Natural killer cell (primary cell): ENCODE measurements around the gene TSC22D3. TPM values are rescaled to one million over a fixed set of nuclear protein-coding genes. Genes with fewer than 3 reads are reported as not detected.
"Not testable (repeated sequence)": the region's sequence is repeated elsewhere in the genome, so short reads cannot be mapped to it uniquely, and the experiment has no call there.

Experiments
- ATAC-seq, 3 donors: fragments of 150-1000 bp in 2 of 3; fragments of 200-7000 bp in 1 of 3; cut with Tn5 transposase; 1 replicate in 1 of 3; 2 replicates in 2 of 3; pipeline ENCODE4 v1.10.0; 2021; ENCODE audit warnings: mild to moderate bottlenecking in 2 of 3, moderate library complexity in 2 of 3
- DNase-seq, 2 donors: peaks; one replicate each; pipeline versions ENCODE4 v3.0.0 to v3.0.0-alpha.2; 2013 to 2021; ENCODE audit warnings: mixed read lengths in 1 of 2
- H3K27ac ChIP-seq: one replicate; pipeline ENCODE4 v1.5.1; 2013; ENCODE audit warnings: mild to moderate bottlenecking, low read length
- H3K27me3 ChIP-seq: one replicate; pipeline ENCODE4 v1.6.1; 2013; ENCODE audit warnings: low read length; ENCODE audit not compliant: control insufficient read depth, insufficient read depth
- H3K36me3 ChIP-seq: one replicate; pipeline ENCODE4 v1.6.1; 2013; ENCODE audit warnings: low read length; ENCODE audit not compliant: control insufficient read depth, insufficient read depth
- H3K4me1 ChIP-seq: one replicate; pipeline ENCODE4 v1.6.1; 2013; ENCODE audit warnings: low read length; ENCODE audit not compliant: control insufficient read depth, insufficient read depth
- H3K4me3 ChIP-seq: one replicate; pipeline ENCODE4 v1.5.1; 2013; ENCODE audit warnings: low read length
- H3K9me3 ChIP-seq: one replicate; pipeline ENCODE4 v1.6.1; 2013; ENCODE audit warnings: low read length; ENCODE audit not compliant: control insufficient read depth, insufficient read depth
- H3K27ac Mint-ChIP-seq, 2 donors: one replicate each; pipeline ENCODE4 v1.8.0; 2022; ENCODE audit warnings: mild to moderate bottlenecking in 2 of 2, mixed read lengths in 2 of 2, moderate library complexity in 1 of 2
- H3K27me3 Mint-ChIP-seq, 2 donors: one replicate each; pipeline ENCODE4 v1.8.0; 2022; ENCODE audit warnings: low read depth in 2 of 2, mixed read lengths in 2 of 2
- H3K36me3 Mint-ChIP-seq: one replicate; pipeline ENCODE4 v1.8.0; 2022; ENCODE audit warnings: mixed read lengths
- H3K4me1 Mint-ChIP-seq, 2 donors: one replicate each; pipeline ENCODE4 v1.8.0; 2022; ENCODE audit warnings: mixed read lengths in 2 of 2
- H3K4me3 Mint-ChIP-seq: one replicate; pipeline ENCODE4 v1.8.0; 2022; ENCODE audit warnings: mild to moderate bottlenecking, moderate library complexity, mixed read lengths
- H3K9me3 Mint-ChIP-seq, 2 donors: one replicate each; pipeline ENCODE4 v1.8.0; 2022; ENCODE audit warnings: mixed read lengths in 2 of 2
- WGBS: methylation state at CpG from one replicate; pipeline ENCODE4 v1.1.7; 2013; ENCODE audit warnings: missing lambda C conversion rate; ENCODE audit not compliant: insufficient coverage; 5-methylcytosine and 5-hydroxymethylcytosine counted together
- intact Hi-C: fragments of 100-400 bp; cut with micrococcal nuclease; formaldehyde crosslinking; loops from one replicate; pipeline ENCODE4 v1.14.2; 2022
- total RNA-seq, 4 donors: library from RNA; stranded (reverse); fragments of 120-200 nt in 1 of 4; gene quantifications; one replicate each; pipeline versions ENCODE4 v1.2.3 to v1.2.4, GENCODE V29; 2013 to 2022
- TF ChIP-seq, protein P1 (sequence below): fragments of 200-600 bp; IDR thresholded peaks from one replicate; pipeline ENCODE4 v1.8.0; 2022; ENCODE audit warnings: antibody characterized with exemption

The TSC22D3 gene
- total RNA-seq, 3 donors from 2014 or later (not counting 1 experiment from before 2014, with no cell fraction given): 895 to 1,800 (median 1,053) TPM

DNA sequence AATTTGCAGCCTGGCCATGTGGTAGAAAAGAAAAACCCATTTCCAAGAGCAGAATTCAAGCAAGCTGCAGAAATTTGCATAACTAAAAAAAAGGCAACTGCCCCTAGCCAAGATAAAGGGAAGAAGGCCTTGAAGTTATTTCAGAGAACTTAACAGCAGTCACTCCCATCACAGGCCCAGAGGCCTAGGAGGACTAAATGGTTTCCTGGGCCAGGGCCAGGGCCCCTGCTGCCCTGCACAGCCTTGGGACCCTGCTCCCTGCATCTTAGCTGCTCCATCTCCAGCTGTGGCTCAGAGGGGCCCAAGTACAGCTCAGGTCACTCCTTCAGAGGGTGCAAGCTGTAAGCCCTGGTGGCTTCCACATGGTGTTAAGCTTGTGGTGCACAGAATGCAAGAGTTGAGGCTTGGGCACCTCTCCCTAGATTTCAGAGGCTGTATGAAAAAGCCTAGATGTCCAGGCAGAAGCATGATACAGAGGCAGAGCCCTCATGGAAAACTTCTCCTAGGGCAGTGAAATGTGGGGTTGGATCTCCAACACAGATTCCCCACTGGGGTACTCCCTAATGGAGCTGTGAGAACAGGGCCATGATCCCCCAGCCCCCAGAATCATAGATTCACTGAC is 43.4 kb upstream of the TSC22D3 start:
- ATAC-seq (no peak), DNase-seq (no peak)
- H3K4me3 ChIP-seq: no peak overlapping the region
- Mint-ChIP-seq H3K9me3 (no peaks in the 10 kb centered on the region), H3K36me3 (no peaks in the 10 kb centered on the region), H3K4me1 (no peaks in the 10 kb centered on the region), H3K4me3 (no peak overlapping the region), H3K27ac (no peak overlapping the region), H3K27me3 (peaks cover 4 to 8% of the 10 kb centered on the region in 2 donors)
- no peak overlapping the region for H3K27ac ChIP-seq
- no peaks in the 10 kb centered on the region for H3K27me3 ChIP-seq
- intact Hi-C loops: no loop called here
- peaks cover 7% of the 10 kb centered on the region for H3K9me3 ChIP-seq
- TF ChIP-seq, protein P1, sequence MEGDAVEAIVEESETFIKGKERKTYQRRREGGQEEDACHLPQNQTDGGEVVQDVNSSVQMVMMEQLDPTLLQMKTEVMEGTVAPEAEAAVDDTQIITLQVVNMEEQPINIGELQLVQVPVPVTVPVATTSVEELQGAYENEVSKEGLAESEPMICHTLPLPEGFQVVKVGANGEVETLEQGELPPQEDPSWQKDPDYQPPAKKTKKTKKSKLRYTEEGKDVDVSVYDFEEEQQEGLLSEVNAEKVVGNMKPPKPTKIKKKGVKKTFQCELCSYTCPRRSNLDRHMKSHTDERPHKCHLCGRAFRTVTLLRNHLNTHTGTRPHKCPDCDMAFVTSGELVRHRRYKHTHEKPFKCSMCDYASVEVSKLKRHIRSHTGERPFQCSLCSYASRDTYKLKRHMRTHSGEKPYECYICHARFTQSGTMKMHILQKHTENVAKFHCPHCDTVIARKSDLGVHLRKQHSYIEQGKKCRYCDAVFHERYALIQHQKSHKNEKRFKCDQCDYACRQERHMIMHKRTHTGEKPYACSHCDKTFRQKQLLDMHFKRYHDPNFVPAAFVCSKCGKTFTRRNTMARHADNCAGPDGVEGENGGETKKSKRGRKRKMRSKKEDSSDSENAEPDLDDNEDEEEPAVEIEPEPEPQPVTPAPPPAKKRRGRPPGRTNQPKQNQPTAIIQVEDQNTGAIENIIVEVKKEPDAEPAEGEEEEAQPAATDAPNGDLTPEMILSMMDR: no peak
- H3K36me3 ChIP-seq: no peaks in the 10 kb centered on the region
- no peaks in the 10 kb centered on the region for H3K4me1 ChIP-seq

DNA sequence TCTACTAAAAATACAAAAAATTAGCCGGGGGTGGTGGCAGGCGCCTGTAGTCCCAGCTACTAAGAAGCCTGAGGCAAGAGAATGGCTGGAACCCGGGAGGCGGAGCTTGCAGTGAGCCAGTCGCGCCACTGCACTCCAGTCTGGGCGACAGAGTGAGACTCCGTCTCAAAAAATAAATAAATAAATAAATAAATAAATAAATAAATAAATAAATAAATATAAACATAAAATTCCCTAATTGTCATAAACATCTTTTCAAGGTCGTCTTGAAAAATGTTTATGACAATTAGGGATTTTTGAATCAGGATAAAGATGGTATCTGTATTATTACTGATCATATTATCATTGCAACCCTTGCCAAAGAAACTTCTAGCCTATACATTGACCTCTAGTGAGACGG is 34.5 kb upstream of the TSC22D3 start:
- ATAC-seq, H3K4me3 Mint-ChIP-seq, H3K36me3 Mint-ChIP-seq, DNase-seq, H3K4me3 ChIP-seq, intact Hi-C loops, H3K27ac Mint-ChIP-seq, H3K9me3 Mint-ChIP-seq, H3K27ac ChIP-seq, H3K27me3 ChIP-seq, H3K4me1 Mint-ChIP-seq, H3K9me3 ChIP-seq, H3K4me1 ChIP-seq, H3K36me3 ChIP-seq: not testable (repeated sequence)
- WGBS: 96% methylated on average over 6 of the region's 10 CpGs
- peaks cover 18 to 40% of the 10 kb centered on the region in 2 donors for H3K27me3 Mint-ChIP-seq

DNA sequence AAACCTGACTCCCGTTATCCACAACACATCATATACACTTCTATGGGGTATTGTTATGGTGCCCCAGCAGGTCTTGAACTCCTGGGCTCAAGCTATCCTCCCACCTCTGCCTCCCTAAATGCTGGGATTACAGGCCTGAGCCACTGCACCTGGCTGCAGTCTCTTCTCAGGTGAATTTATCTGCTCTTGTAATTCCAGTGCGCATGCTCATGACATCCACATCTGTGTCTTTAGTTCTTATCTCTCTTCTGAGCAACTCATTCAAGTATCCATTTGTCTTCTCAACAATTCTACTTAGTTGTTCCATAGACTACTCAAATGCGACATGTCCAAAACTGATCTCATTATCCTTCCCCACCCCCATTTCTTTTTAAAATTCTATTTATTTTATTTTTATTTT is 29.6 kb upstream of the TSC22D3 start:
- H3K4me3 ChIP-seq: no peak overlapping the region
- no peaks in the 10 kb centered on the region for H3K27me3 ChIP-seq
- intact Hi-C loops: no loop called here
- no peaks in the 10 kb centered on the region for H3K36me3 ChIP-seq
- 92% methylated on average over 3 of the region's 3 CpGs for WGBS
- Mint-ChIP-seq H3K4me3 (no peak overlapping the region), H3K9me3 (no peaks in the 10 kb centered on the region), H3K27ac (no peak overlapping the region), H3K4me1 (no peaks in the 10 kb centered on the region), H3K36me3 (no peaks in the 10 kb centered on the region), H3K27me3 (peaks cover 15 to 33% of the 10 kb centered on the region in 2 donors)
- TF ChIP-seq, protein P1: no peak
- H3K27ac ChIP-seq: no peak overlapping the region
- no peak for DNase-seq
- no peaks in the 10 kb centered on the region for H3K4me1 ChIP-seq
- H3K9me3 ChIP-seq: no peaks in the 10 kb centered on the region
- no peak for ATAC-seq

DNA sequence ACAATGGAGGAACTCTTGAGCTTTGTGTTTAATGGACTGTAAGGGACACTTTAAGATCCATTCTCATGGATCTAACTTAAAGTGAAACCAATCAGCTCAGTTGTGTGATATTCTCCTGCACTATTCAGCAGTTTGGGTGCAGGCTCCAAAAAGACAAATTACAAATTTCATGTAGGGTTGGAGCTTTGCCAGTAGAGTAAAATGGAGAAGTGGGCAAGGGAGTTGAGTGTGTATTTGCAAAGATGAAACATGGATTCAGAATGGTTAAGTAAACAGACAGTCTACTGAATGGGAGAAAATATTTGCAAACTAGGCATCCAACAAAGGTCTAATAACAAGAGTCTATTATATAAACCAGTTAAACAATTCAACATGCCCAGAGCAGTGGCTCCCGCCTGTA is 28.8 kb upstream of the TSC22D3 start:
- H3K27me3 Mint-ChIP-seq: peaks cover 15 to 40% of the 10 kb centered on the region in 2 donors
- H3K9me3 Mint-ChIP-seq: no peaks in the 10 kb centered on the region

More for the DNA sequence above, 28.8 kb upstream of the TSC22D3 start:
- no peaks in the 10 kb centered on the region for H3K4me1 ChIP-seq
- no peak for DNase-seq
- TF ChIP-seq, protein P1: no peak
- no peak for ATAC-seq
- Mint-ChIP-seq H3K4me3 (no peak overlapping the region), H3K36me3 (no peaks in the 10 kb centered on the region), H3K4me1 (no peaks in the 10 kb centered on the region), H3K27ac (no peak overlapping the region)
- WGBS: 75% methylated on average over 1 of the region's 1 CpG
- no peaks in the 10 kb centered on the region for H3K36me3 ChIP-seq
- no peaks in the 10 kb centered on the region for H3K9me3 ChIP-seq
- no peak overlapping the region for H3K4me3 ChIP-seq
- no peaks in the 10 kb centered on the region for H3K27me3 ChIP-seq
- no peak overlapping the region for H3K27ac ChIP-seq
- intact Hi-C loops: no loop called here
